ENCODE results near the gene PLEKHH1.
"Not testable (repeated sequence)": the region's sequence is repeated elsewhere in the genome, so short reads cannot be mapped to it uniquely, and the experiment has no call there.

Gene PLEKHH1

GRCh38 chr14:67533754-67534085 is 630 bp downstream of the PLEKHH1 start:
- DNase-seq (ENCODE audit: low read depth): no peak

- DNase-seq (ENCODE audit: low read depth): no peak
Observed at GRCh38 chr14:67536087-67536486, 3.0 kb downstream of the PLEKHH1 start.

GRCh38 chr14:67537736-67538135 is 4.6 kb downstream of the PLEKHH1 start:
- DNase-seq (ENCODE audit: low read depth): no peak

GRCh38 chr14:67538501-67538900 is 5.4 kb downstream of the PLEKHH1 start:
- no peak for DNase-seq (ENCODE audit: low read depth)

GRCh38 chr14:67539116-67539515 is 6.0 kb downstream of the PLEKHH1 start:
- DNase-seq (ENCODE audit: low read depth): no peak

GRCh38 chr14:67541448-67542387 is 8.6 kb downstream of the PLEKHH1 start:
- no peak for DNase-seq (ENCODE audit: low read depth)

GRCh38 chr14:67542620-67543019 is 9.5 kb downstream of the PLEKHH1 start:
- not testable (repeated sequence) for DNase-seq (ENCODE audit: low read depth)

GRCh38 chr14:67544590-67544989 is 11.5 kb downstream of the PLEKHH1 start:
- DNase-seq (ENCODE audit: low read depth): no peak

- no peak for DNase-seq (ENCODE audit: low read depth)
Observed at GRCh38 chr14:67547224-67547780, 14.2 kb downstream of the PLEKHH1 start.

- no peak for DNase-seq (ENCODE audit: low read depth)
Observed at GRCh38 chr14:67549734-67550133, 16.6 kb downstream of the PLEKHH1 start.

GRCh38 chr14:67551123-67551522 is 18.0 kb downstream of the PLEKHH1 start:
- DNase-seq (ENCODE audit: low read depth): no peak

- no peak for DNase-seq (ENCODE audit: low read depth)
Observed at GRCh38 chr14:67551940-67552339, 18.9 kb downstream of the PLEKHH1 start.

GRCh38 chr14:67553547-67553946 is 20.5 kb downstream of the PLEKHH1 start:
- DNase-seq (ENCODE audit: low read depth): no peak

GRCh38 chr14:67554341-67554740 is 21.3 kb downstream of the PLEKHH1 start:
- no peak for DNase-seq (ENCODE audit: low read depth)

GRCh38 chr14:67555518-67556090 is 22.5 kb downstream of the PLEKHH1 start:
- DNase-seq (ENCODE audit: low read depth): no peak

GRCh38 chr14:67556671-67557070 is 23.6 kb downstream of the PLEKHH1 start:
- no peak for DNase-seq (ENCODE audit: low read depth)

- no peak for DNase-seq (ENCODE audit: low read depth)
Observed at GRCh38 chr14:67557118-67557517, 24.0 kb downstream of the PLEKHH1 start.

GRCh38 chr14:67557656-67558055 is 24.6 kb downstream of the PLEKHH1 start:
- DNase-seq (ENCODE audit: low read depth): no peak

GRCh38 chr14:67559639-67560038 is 26.5 kb downstream of the PLEKHH1 start:
- no peak for DNase-seq (ENCODE audit: low read depth)

- DNase-seq (ENCODE audit: low read depth): no peak
Observed at GRCh38 chr14:67562025-67562775, 29.1 kb downstream of the PLEKHH1 start.

- no peak for DNase-seq (ENCODE audit: low read depth)
Observed at GRCh38 chr14:67562776-67563150, 29.7 kb downstream of the PLEKHH1 start.

- no peak for DNase-seq (ENCODE audit: low read depth)
Observed at GRCh38 chr14:67564236-67564635, 31.1 kb downstream of the PLEKHH1 start.

GRCh38 chr14:67566908-67567307 is 33.8 kb downstream of the PLEKHH1 start:
- no peak for DNase-seq (ENCODE audit: low read depth)
